Smooth muscle cell (in vitro differentiated cells): ENCODE measurements around the gene RAB36. TPM values are rescaled to one million over a fixed set of nuclear protein-coding genes. Genes with fewer than 3 reads are reported as not detected.

ENCODE experiments used
- DNase-seq: peaks from one replicate; lab custom pipeline; 2025; ENCODE audit not compliant: unreplicated experiment; lab: John Stamatoyannopoulos, UW
- H2AFZ ChIP-seq: fragments of 200-600 bp; sonication (generic); 2 replicates; pipeline ENCODE4 v1.6.0; 2016; ENCODE audit warnings: antibody characterized with exemption, low read depth, mild to moderate bottlenecking
- H3F3A ChIP-seq: fragments of 200-600 bp; sonication (generic); 2 replicates; pipeline ENCODE4 v1.6.0; 2017; ENCODE audit warnings: antibody characterized with exemption, low read depth
- H3K27ac ChIP-seq: fragments of 200-600 bp; sonication (generic); 2 replicates; pipeline ENCODE4 v1.5.1; 2016; ENCODE audit warnings: low read depth, mild to moderate bottlenecking
- H3K27me3 ChIP-seq: fragments of 200-600 bp; sonication (generic); 2 replicates; pipeline ENCODE4 v1.6.1; 2016; ENCODE audit warnings: low read depth, mild to moderate bottlenecking
- H3K36me3 ChIP-seq: fragments of 200-600 bp; sonication (generic); 2 replicates; pipeline ENCODE4 v1.5.1; 2016; ENCODE audit warnings: low read depth
- H3K4me1 ChIP-seq: fragments of 200-600 bp; sonication (generic); 2 replicates; pipeline ENCODE4 v1.5.1; 2016; ENCODE audit warnings: low read depth
- H3K4me2 ChIP-seq: fragments of 200-600 bp; sonication (generic); 2 replicates; pipeline ENCODE4 v1.6.0; 2016; ENCODE audit warnings: mild to moderate bottlenecking
- H3K4me3 ChIP-seq: fragments of 200-600 bp; sonication (generic); 2 replicates; pipeline ENCODE4 v1.5.1; 2016; ENCODE audit warnings: mild to moderate bottlenecking
- H3K79me2 ChIP-seq: fragments of 200-600 bp; sonication (generic); 2 replicates; pipeline ENCODE4 v1.6.0; 2016; ENCODE audit warnings: low read depth, mild to moderate bottlenecking
- H3K9ac ChIP-seq: fragments of 200-600 bp; sonication (generic); 2 replicates; pipeline ENCODE4 v1.6.0; 2016; ENCODE audit warnings: low read depth
- H3K9me3 ChIP-seq: fragments of 200-600 bp; sonication (generic); replicated peaks from 2 replicates; pipeline ENCODE4 v1.5.1; 2016; ENCODE audit warnings: low read depth
- H4K20me1 ChIP-seq: fragments of 200-600 bp; sonication (generic); 2 replicates; pipeline ENCODE4 v1.6.0; 2016; ENCODE audit warnings: low read depth
- CTCF ChIP-seq: fragments of 200-600 bp; sonication (generic); IDR thresholded peaks from 2 replicates; pipeline ENCODE4 v1.5.1; 2017; ENCODE audit warnings: borderline replicate concordance, mild to moderate bottlenecking, antibody characterized with exemption; ENCODE audit not compliant: insufficient read depth, poor library complexity, severe bottlenecking
- WGBS: methylation state at CpG from one replicate; pipeline ENCODE4 v1.1.7; 2016; ENCODE audit warnings: low lambda C conversion rate; 5-methylcytosine and 5-hydroxymethylcytosine counted together
- polyA plus RNA-seq: library from polyadenylated mRNA; unstranded; fragments of >200 nt; fragmentation: Nextera tagmentation; extraction: Ambion mirVana; gene quantifications from 2 replicates; pipeline ENCODE4 v1.2.1, GENCODE V29; 2016
- total RNA-seq: library from RNA; depleted of rRNA; stranded (reverse); fragments of >200 nt; gene quantifications from 2 replicates; pipeline ENCODE4 v1.2.3, GENCODE V29; 2014

Gene RAB36
- total and polyA plus RNA-seq, 2 experiments from 2014 or later = 1.9 to 2.0 TPM

- WGBS = 53% methylated on average over 5 of the region's 5 CpGs
- TF ChIP-seq CTCF = no peak
- Histone ChIP-seq H3K27ac (no peak overlapping the region), H3F3A (no peaks in the 10 kb centered on the region), H3K4me3 (no peak overlapping the region), H3K36me3 (no peaks in the 10 kb centered on the region), H3K9me3 (no peaks in the 10 kb centered on the region), H4K20me1 (no peaks in the 10 kb centered on the region), H3K4me2 (no peak overlapping the region), H3K79me2 (no peaks in the 10 kb centered on the region), H3K4me1 (peaks cover 10% of the 10 kb centered on the region), H2AFZ (no peak overlapping the region), H3K27me3 (no peaks in the 10 kb centered on the region), H3K9ac (no peak overlapping the region)
- DNase-seq = no peak
Measured at GRCh38 chr22:23137905-23138561, 7.2 kb upstream of the RAB36 start.

GRCh38 chr22:23138584-23139435, 6.5 kb upstream of the RAB36 start:
- Histone ChIP-seq H3K36me3 (no peaks in the 10 kb centered on the region), H3K9me3 (no peaks in the 10 kb centered on the region), H3F3A (no peaks in the 10 kb centered on the region), H3K4me1 (peaks cover 10% of the 10 kb centered on the region), H3K9ac (no peak overlapping the region), H3K27ac (no peak overlapping the region), H4K20me1 (no peaks in the 10 kb centered on the region), H3K27me3 (no peaks in the 10 kb centered on the region), H2AFZ (no peak overlapping the region), H3K79me2 (no peaks in the 10 kb centered on the region), H3K4me2 (no peak overlapping the region), H3K4me3 (no peak overlapping the region)
- TF ChIP-seq CTCF = no peak
- 94% methylated on average over 12 of the region's 12 CpGs for WGBS
- no peak for DNase-seq

GRCh38 chr22:23140385-23140784, 4.9 kb upstream of the RAB36 start:
- no peak for TF ChIP-seq CTCF
- peaks cover 11% of the 10 kb centered on the region for H3K4me1 ChIP-seq
- H3F3A ChIP-seq = peaks cover 4% of the 10 kb centered on the region
- no peak for DNase-seq
- no peak overlapping the region for H3K4me3 ChIP-seq
- H3K27me3 ChIP-seq = no peaks in the 10 kb centered on the region
- no peaks in the 10 kb centered on the region for H4K20me1 ChIP-seq
- H3K4me2 ChIP-seq = no peak overlapping the region
- no peaks in the 10 kb centered on the region for H3K9me3 ChIP-seq
- H2AFZ ChIP-seq = no peak overlapping the region
- no peak overlapping the region for H3K27ac ChIP-seq
- no peaks in the 10 kb centered on the region for H3K79me2 ChIP-seq
- no peaks in the 10 kb centered on the region for H3K36me3 ChIP-seq
- H3K9ac ChIP-seq = no peak overlapping the region
